ENCODE data around the gene GRK3.
"Not testable (repeated sequence)": the region's sequence is repeated elsewhere in the genome, so short reads cannot be mapped to it uniquely, and the experiment has no call there.

Gene GRK3

DNA sequence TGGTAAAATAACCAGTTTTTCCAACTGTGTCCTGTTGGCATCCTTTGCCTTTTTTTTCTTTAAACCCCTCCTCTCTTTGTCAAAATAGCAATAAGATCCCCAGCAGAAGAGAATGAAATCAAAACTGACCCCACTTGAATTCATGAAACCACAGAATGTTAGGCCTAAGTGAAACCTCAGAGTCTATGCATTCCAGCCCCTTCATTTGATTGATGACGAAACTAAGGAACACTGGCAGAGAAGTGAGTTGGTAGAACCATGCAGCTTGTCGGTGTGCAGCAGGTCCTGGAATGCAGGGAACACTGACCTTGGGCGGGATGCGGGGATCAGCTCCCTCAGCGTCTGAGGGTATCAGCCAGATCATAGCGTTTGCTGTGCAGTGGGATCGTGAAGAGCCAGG lies 57.5 kb downstream of the GRK3 start:
- DNase-seq (ENCODE audit: extremely low spot score) = no peak
- ChIA-PET CTCF (no interaction called here), POLR2A (no interaction called here)
- TF ChIP-seq SP1 (IDR thresholded peaks at IDR 0.05) (no peak), ZNF384 (IDR thresholded peaks at IDR 0.05) (no peak), FOXM1 (IDR thresholded peaks at IDR 0.05; ENCODE audit: borderline replicate concordance) (no peak), L3MBTL2 (conservative IDR thresholded peaks at IDR 0.05) (no peak), ARNT (IDR thresholded peaks at IDR 0.05) (no peak), HDGF (IDR thresholded peaks at IDR 0.05; ENCODE audit: borderline replicate concordance) (no peak), BHLHE40 (IDR thresholded peaks at IDR 0.05; ENCODE audit: borderline replicate concordance) (no peak), FOXA1 (IDR thresholded peaks at IDR 0.05) (no peak), SUZ12 (IDR thresholded peaks at IDR 0.05) (no peak), CTBP1 (IDR thresholded peaks at IDR 0.05; ENCODE audit: borderline replicate concordance) (no peak)

DNA sequence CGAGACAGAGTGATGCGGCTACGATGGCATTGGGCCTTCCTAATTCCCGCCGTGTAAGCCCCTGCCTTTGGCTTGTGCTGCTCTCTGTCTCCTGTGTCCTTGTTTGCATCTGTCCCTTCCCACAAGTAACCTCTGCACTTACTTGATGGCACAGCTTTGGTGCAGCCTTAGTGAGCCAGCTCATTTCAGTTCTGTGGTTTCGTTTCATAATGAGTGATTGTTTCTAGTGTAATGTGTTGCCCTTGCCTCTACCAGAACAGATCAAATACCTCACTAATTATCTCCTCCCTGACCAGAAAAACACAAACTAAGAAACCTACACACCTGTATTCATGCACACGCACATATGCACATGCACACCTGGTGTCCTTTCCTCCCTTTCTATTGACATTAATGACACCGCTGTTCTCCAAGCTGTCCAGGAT lies 58.8 kb downstream of the GRK3 start:
- ChIA-PET CTCF (no interaction called here), POLR2A (no interaction called here)
- no peak for TF ChIP-seq FOXK2 (IDR thresholded peaks at IDR 0.05)
- TF ChIP-seq BHLHE40 (IDR thresholded peaks at IDR 0.05; ENCODE audit: borderline replicate concordance) = no peak
- TF ChIP-seq SP1 (IDR thresholded peaks at IDR 0.05) = no peak
- no peak for TF ChIP-seq ZNF384 (IDR thresholded peaks at IDR 0.05)
- no peak for TF ChIP-seq ARNT (IDR thresholded peaks at IDR 0.05)
- TF ChIP-seq FOXM1 (IDR thresholded peaks at IDR 0.05; ENCODE audit: borderline replicate concordance) = no peak
- TF ChIP-seq TARDBP (IDR thresholded peaks at IDR 0.05) = no peak
- TF ChIP-seq, protein P1, sequence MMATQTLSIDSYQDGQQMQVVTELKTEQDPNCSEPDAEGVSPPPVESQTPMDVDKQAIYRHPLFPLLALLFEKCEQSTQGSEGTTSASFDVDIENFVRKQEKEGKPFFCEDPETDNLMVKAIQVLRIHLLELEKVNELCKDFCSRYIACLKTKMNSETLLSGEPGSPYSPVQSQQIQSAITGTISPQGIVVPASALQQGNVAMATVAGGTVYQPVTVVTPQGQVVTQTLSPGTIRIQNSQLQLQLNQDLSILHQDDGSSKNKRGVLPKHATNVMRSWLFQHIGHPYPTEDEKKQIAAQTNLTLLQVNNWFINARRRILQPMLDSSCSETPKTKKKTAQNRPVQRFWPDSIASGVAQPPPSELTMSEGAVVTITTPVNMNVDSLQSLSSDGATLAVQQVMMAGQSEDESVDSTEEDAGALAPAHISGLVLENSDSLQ (IDR thresholded peaks at IDR 0.05) = no peak
- TF ChIP-seq HDGF (IDR thresholded peaks at IDR 0.05; ENCODE audit: borderline replicate concordance) = no peak
- TF ChIP-seq CTBP1 (IDR thresholded peaks at IDR 0.05; ENCODE audit: borderline replicate concordance) = no peak
- no peak for TF ChIP-seq NFRKB (IDR thresholded peaks at IDR 0.05)
- TF ChIP-seq LEF1 (IDR thresholded peaks at IDR 0.05; ENCODE audit: borderline replicate concordance) = no peak
- no peak for TF ChIP-seq L3MBTL2 (conservative IDR thresholded peaks at IDR 0.05)
- no peak for TF ChIP-seq FOXA1 (IDR thresholded peaks at IDR 0.05)
- TF ChIP-seq SUZ12 (IDR thresholded peaks at IDR 0.05) = no peak
- no peak for TF ChIP-seq ELF4 (IDR thresholded peaks at IDR 0.05)
- no peak for DNase-seq (ENCODE audit: extremely low spot score)

DNA sequence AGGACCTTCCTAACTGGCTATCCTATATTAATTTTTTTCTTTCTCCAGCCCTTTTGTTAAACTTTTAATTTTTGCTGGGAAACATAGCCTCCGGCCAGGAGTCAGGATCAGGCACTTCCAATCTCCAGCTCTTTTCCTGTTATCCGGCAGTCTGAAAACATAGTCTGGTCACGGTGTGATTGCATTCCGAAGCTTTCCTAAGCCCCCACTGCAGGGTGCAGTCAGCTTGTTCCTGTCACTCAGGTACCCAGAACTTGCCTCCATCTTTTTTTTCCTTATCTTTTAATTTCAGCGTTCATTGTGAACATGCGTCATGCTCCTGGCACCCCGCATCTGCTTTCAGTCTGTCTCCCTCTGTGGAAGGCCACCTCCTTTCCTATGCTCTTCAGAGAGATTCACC lies 59.4 kb downstream of the GRK3 start:
- no peak for TF ChIP-seq SUZ12 (IDR thresholded peaks at IDR 0.05)
- TF ChIP-seq CTBP1 (IDR thresholded peaks at IDR 0.05; ENCODE audit: borderline replicate concordance) = no peak
- no peak for TF ChIP-seq TARDBP (IDR thresholded peaks at IDR 0.05)
- no peak for TF ChIP-seq HDGF (IDR thresholded peaks at IDR 0.05; ENCODE audit: borderline replicate concordance)
- TF ChIP-seq, protein P1 (IDR thresholded peaks at IDR 0.05) = no peak
- TF ChIP-seq BHLHE40 (IDR thresholded peaks at IDR 0.05; ENCODE audit: borderline replicate concordance) = no peak
- TF ChIP-seq FOXK2 (IDR thresholded peaks at IDR 0.05) = no peak
- no peak for TF ChIP-seq FOXA1 (IDR thresholded peaks at IDR 0.05)
- TF ChIP-seq ELF4 (IDR thresholded peaks at IDR 0.05) = no peak
- TF ChIP-seq SP1 (IDR thresholded peaks at IDR 0.05) = no peak
- TF ChIP-seq L3MBTL2 (conservative IDR thresholded peaks at IDR 0.05) = no peak
- CTCF ChIA-PET = no interaction called here
- no peak for DNase-seq (ENCODE audit: extremely low spot score)
- POLR2A ChIA-PET = no interaction called here

DNA sequence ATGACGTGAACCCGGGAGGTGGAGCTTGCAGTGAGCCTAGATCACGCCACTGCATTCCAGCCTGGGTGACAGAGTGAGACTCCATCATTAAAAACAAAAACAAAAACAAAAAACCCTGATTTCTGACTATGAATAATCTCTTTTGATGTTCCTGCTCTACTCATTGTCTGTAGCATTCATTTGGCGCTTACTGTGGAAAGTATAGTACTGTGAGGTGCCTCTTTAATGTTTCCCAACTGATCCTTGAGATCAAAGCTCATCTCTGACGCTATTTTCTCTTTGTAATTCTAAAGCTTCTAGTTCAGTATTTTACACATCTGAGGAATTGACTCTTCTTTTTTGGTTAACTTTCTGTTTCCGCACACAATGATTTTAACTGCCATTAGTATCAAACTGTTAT lies 60.0 kb downstream of the GRK3 start:
- no peak for DNase-seq (ENCODE audit: extremely low spot score)
- no peak for TF ChIP-seq NFRKB (IDR thresholded peaks at IDR 0.05)
- TF ChIP-seq ARNT (IDR thresholded peaks at IDR 0.05) = no peak
- TF ChIP-seq LEF1 (IDR thresholded peaks at IDR 0.05; ENCODE audit: borderline replicate concordance) = no peak
- no peak for TF ChIP-seq SUZ12 (IDR thresholded peaks at IDR 0.05)
- TF ChIP-seq CTBP1 (IDR thresholded peaks at IDR 0.05; ENCODE audit: borderline replicate concordance) = no peak
- TF ChIP-seq SP1 (IDR thresholded peaks at IDR 0.05) = no peak
- no peak for TF ChIP-seq FOXM1 (IDR thresholded peaks at IDR 0.05; ENCODE audit: borderline replicate concordance)
- TF ChIP-seq FOXK2 (IDR thresholded peaks at IDR 0.05) = no peak
- CTCF ChIA-PET = no interaction called here
- POLR2A ChIA-PET = no interaction called here

DNA sequence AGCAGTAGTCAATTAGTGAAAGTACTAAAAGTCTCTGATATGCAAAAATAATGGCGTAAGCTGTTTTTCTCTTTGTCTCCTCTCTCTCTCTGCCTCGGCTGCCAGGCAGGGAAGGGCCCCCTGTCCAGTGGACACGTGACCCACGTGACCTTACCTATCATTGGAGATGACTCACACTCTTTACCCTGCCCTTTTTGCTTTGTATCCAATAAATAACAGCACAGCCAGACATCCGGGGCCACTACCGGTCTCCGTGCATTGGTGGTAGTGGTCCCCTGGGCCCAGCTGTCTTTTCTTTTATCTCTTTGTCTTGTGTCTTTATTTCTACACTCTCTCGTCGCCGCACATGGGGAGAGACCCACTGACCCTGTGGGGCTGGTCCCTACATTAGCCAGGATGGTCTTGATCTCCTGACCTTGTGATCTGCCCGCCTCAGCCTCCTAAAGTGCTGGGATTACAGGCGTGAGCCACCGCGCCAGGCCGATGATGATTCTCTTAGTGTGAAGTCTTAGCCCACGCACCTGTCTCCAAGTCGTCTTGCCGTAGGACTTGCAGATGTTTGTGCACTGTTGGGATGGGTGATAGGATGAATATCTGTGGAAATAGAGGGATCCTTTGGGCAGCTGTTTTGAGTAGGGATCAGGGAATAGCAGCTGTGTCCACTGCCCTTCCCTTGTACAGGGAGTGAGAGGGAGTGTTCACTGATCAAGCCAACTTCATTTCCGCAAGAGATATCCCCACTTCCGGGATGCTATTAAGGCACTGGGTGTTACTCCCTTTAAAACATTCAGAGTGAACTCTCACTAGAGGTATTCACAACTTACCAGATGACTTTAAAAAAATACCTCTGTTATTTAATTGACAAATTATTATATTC lies 61.5 kb downstream of the GRK3 start:
- DNase-seq (ENCODE audit: extremely low spot score); POLR2A ChIA-PET; CTCF ChIA-PET: not testable (repeated sequence)

DNA sequence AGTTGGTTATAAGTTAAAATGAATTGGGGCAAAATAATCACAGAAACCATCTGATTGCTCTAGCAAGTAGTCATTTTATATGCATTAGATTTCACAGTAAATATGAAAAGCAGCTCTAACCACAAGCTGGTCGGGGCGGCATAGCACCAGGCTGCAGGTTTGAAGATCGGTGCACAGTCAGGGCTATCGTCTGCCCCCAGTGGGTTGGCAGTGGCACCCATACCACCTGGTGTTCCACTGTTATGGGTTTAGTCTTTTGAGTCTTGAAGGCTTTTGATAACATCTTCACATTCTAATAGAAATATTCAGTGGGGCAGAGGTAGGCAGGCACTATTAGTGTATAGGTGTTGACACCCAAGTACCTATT lies 62.1 kb downstream of the GRK3 start:
- ChIA-PET POLR2A (no interaction called here), CTCF (no interaction called here)
- no peak for DNase-seq (ENCODE audit: extremely low spot score)
- TF ChIP-seq FOXK2 (IDR thresholded peaks at IDR 0.05) (no peak), ZNF384 (IDR thresholded peaks at IDR 0.05) (no peak), ARNT (IDR thresholded peaks at IDR 0.05) (no peak), SP1 (IDR thresholded peaks at IDR 0.05) (no peak), TARDBP (IDR thresholded peaks at IDR 0.05) (no peak), LEF1 (IDR thresholded peaks at IDR 0.05; ENCODE audit: borderline replicate concordance) (no peak), SUZ12 (IDR thresholded peaks at IDR 0.05) (no peak), HDGF (IDR thresholded peaks at IDR 0.05; ENCODE audit: borderline replicate concordance) (no peak), FOXA1 (IDR thresholded peaks at IDR 0.05) (no peak), L3MBTL2 (conservative IDR thresholded peaks at IDR 0.05) (no peak), ELF4 (IDR thresholded peaks at IDR 0.05) (no peak), FOXM1 (IDR thresholded peaks at IDR 0.05; ENCODE audit: borderline replicate concordance) (no peak), CTBP1 (IDR thresholded peaks at IDR 0.05; ENCODE audit: borderline replicate concordance) (no peak), BHLHE40 (IDR thresholded peaks at IDR 0.05; ENCODE audit: borderline replicate concordance) (no peak), NFRKB (IDR thresholded peaks at IDR 0.05) (no peak)
- TF ChIP-seq, protein P1 (IDR thresholded peaks at IDR 0.05) = no peak
